LoVo (cell line): ENCODE results near the gene ORAI1.
A peak's percentile ranks its signal among the peaks of the same experiment; 100 is the strongest.
"Not testable (repeated sequence)": the region's sequence is repeated elsewhere in the genome, so short reads cannot be mapped to it uniquely, and the experiment has no call there.

ENCODE experiments used
- DNase-seq: peaks from one replicate; pipeline ENCODE4 v3.0.0-alpha.2; 2016; ENCODE audit warnings: low spot score

ORAI1 gene

DNA sequence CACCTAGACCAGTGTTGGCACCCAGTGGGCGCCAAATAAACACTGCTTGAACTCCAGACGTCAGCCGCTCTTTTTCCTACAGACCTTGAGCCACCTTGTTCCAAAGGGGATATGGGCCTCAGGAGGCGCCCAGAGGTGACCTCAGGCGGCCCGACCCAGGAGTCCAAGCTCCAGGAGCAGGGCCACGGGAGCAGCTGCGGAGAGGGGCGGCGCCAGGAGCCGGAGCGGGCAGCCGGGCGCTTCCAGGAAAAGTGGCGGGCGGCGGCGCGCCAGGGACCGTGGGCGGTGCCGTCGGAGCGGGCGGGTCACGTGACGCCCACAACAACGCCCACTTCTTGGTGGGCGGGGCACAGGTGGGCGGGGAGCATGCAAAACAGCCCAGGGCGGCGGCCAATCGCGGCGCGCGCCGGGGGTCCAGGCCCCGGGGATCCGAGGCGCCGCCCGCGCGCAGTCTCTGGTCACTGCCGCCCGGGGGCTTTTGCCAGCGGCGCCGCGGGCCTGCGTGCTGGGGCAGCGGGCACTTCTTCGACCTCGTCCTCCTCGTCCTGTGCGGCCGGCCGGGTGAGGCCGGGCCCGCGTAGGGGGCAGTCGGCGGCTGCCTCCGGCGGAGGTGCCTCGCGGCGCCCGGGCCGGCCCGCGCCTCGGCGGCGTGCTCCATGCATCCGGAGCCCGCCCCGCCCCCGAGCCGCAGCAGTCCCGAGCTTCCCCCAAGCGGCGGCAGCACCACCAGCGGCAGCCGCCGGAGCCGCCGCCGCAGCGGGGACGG, at the start of gene ORAI1:
ORAI1 (plus strand) TSS at position 444 of the 766 bp plus-strand sequence.
- peak; percentile 99 for DNase-seq

- no peak for DNase-seq
These were observed 49.4 kb upstream of the ORAI1 start for GRCh38 chr12:121576851-121577391.

- no peak for DNase-seq
These were observed 48.7 kb upstream of the ORAI1 start for GRCh38 chr12:121577443-121578180.

DNA sequence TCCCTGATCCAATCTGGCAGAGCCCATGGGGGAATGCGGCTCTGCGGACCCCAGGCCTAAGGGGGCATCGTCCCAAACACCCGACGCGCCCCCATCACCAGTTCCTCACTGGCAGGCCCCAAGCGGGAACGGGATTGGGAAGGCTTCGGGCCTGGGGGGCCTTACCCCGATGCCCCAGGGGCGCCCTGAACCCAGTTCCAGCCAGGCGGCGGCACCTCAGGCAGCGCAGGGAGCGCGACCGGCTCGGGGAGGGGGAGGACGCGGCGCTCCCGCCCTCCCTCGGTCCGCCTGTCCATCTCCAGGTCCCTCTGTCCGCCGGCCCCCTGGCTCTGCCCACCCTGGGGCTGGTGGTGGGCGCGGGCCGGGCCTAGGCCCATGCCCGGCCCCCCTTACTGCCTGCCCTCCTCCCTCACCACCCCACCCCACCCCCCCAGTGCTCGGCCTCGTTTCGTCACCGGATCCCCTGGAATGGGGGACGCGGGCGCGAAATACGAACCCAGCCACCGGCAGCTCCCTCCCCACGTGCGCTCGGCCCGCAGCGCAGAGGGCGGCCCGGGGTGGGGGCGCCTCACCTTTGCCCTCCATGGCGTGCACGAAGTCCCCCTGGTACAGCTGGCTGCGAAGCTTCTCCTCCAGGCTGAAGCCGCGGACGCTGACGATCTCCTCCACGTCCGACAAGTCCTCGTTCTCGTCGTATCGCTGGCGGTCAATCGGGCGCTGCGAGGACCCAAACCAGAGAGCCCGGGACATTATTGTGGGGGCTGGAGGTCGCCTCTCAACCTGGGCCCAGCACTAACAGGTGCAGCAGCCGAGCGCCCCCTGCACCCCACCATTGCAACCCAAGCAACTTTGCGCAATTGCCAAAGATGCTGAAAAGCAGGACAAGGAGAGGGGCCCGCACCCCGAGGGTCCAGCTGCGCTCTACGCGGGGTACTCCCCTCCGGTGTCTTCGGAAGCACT, 47.8 kb upstream of the ORAI1 start:
- no peak for DNase-seq

GRCh38 chr12:121579190-121579791, 47.0 kb upstream of the ORAI1 start:
- no peak for DNase-seq

- peak; percentile 72 for DNase-seq
These were observed 46.1 kb upstream of the ORAI1 start for GRCh38 chr12:121579981-121580868.

- no peak for DNase-seq
These were observed 45.2 kb upstream of the ORAI1 start, which contains the start of gene KDM2B for GRCh38 chr12:121580959-121581685. KDM2B (minus strand) TSS chr12:121581023; CDS start chr12:121580911, 112 bp downstream.

DNA sequence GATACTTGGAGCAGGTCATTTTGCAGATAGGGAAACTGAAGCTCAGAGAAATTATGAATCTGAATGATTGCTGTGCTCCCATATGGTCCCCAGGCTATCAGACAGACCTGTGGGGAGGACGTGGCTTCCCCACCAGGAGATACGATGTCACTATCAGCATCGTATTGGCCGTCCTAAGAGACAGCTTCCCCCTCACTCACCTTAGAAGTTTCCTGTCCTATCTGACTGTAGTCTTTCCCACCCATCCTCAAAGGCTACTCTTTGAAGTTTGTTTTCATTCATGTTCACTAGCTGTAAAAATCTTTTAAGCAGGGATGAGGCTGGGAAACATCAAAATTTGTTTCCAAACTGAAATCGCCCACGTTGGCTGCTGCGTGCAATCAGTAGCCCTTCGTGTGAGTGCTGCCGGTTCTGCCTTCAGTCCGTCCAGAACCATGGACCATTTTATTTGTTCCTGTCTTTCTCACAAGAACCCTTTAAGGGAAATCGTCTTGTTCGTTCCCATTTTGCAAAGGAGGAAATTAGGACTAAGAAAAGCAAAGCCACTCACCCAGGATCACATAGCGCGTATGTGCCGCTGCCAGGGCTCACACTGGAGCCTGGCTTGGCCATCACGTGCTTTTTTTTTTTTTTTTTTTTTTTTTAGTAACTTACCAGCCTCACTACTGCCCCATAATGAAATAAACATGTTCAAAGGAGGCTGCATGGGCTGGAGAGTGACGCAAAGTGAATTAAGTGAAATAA, 44.5 kb upstream of the ORAI1 start:
- DNase-seq = no peak

DNA sequence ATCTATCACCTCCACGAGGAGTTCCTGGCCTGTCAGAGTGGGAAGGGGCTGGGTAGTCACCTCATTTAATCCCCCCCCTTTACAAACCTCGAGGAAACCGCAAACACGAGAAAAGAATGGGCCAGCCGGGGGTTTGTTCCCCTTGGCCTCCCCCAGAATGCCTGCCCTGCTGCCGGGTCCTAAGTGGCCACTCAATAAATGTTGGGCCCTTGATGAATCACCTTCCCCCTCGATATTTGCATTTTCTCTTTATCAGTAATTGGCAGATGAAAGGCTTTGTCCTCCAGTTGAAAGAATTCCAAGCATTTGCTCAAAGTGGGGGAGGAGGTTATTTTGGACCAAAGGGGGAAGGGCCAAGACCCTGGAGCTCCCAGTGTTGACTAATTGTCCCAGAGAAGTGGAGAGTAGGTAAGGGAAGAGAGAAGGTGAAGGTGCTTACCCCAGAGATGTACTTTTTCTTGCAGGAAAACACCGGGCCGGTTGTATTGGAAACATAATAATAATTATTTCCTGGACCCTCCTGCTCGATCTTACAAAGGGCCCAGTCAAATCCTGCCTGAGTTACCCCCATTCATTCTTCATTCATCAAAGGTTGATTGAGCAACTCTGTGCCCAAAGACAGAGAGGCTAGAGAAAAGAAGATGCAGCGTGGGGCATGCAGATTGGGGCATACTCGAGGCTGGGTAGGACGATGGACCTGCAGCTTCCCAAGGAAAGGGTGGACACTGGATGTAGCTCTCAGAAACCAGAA, 43.6 kb upstream of the ORAI1 start:
- no peak for DNase-seq

DNA sequence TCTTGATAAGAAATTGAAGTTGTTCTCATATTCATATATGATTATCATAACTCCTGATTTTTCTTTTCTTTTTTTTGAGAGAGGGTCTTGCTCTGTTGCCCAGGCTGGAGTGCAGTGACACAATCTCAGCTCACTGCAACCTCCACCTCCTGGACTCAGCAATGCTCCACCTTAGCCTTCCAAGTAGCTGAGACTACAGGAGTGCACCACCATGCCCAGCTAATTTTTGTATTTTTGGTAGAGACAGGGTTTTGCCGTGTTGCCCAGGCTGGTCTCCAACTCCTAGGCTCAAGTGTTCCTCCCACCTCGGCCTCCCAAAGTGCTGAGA, 43.0 kb upstream of the ORAI1 start:
- DNase-seq = not testable (repeated sequence)

DNA sequence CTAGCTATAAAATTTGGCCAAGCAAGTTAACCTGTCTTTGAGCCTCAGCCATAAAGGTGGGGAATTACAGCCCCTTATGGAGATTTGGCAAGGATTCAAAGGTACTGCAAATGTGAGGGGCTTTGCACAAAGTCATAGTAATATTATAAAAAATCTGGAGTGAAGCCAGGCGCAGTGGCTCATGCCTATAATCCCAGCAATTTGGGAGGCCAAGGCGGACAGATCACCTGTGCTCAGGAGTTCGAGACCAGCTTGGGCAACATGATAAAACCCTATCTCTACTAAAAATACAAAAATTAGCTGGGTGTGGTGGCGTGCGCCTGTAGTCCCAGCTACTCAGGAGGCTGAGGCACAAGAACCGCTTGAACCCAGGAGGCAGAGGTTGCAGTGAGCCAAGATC, 41.4 kb upstream of the ORAI1 start:
- not testable (repeated sequence) for DNase-seq

GRCh38 chr12:121590476-121591143, 35.7 kb upstream of the ORAI1 start:
- no peak for DNase-seq

- DNase-seq = no peak
These were observed 34.0 kb upstream of the ORAI1 start for GRCh38 chr12:121592320-121592719.

DNA sequence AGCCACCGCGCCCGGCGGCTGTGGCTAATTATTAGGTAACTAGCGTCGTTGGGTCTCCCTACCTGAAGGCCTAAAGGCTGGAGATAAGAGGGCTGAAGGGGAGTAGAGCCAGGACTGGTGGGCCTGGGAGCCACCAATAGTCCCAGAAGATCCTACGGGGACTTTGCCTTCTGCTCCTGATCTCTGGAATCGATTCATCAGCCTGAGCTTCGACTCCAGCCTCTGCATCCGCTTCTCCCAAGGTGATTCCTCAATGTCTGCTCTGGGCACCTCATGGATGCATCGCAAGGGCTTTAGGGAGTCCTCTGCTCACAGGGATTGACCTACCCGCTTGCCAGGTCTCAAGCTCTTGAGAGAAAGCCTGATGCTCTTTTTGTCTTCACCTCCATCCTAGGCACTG, 30.8 kb upstream of the ORAI1 start:
- no peak for DNase-seq

DNA sequence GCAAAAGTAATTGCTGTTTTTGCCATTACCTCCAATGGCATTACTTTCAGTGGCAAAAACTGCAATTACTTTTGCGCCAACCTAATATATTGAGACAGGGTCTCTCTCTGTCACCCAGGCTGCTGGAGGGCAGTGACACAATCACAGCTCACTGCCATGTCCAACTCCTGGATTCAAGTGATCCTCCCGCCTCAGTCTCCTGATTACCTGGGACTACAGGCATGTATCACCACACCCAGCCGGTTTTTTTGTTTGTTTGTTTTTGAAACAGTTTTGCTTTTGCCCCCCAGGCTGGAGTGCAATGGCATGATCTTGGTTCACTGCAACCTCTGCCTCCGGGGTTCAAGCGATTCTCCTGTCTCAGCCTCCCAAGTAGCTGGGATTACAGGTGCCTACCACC, 29.8 kb upstream of the ORAI1 start:
- DNase-seq = no peak

- DNase-seq = no peak
These were observed 25.5 kb upstream of the ORAI1 start for GRCh38 chr12:121600702-121601336.

DNA sequence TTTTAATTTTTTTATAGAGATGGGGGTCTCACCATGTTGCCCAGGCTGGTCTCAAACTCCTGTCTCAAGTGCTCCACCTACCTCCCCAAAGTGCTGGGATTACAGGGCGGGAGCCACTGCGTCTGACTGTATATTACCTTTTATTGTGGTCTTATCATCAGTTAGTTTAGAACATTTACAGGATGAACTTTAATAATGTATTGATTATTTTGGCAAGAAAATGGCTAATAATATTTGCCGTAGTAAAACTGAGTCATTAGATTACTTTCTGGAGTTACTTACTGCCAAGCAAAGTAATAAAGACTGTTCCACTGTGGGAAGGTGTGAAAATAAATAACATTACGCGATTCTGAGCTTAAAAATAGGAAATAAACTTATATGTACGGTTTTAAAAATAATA, 23.6 kb upstream of the ORAI1 start:
- no peak for DNase-seq
